GM18511 (cell line): ENCODE measurements around the gene CD79B.
A peak's percentile ranks its signal among the peaks of the same experiment; 100 is the strongest.

Experiments used
- ATAC-seq: cut with Tn5 transposase; IDR thresholded peaks from one replicate; pipeline ENCODE4 v1.9.1; 2021; ENCODE audit warnings: mild to moderate bottlenecking, moderate library complexity; ENCODE audit not compliant: unreplicated experiment

Gene CD79B

GRCh38 chr17:63954402-63955063, 22.4 kb upstream of the CD79B start:
- peak; percentile 74 for ATAC-seq

- no peak for ATAC-seq
These were observed 19.1 kb upstream of the CD79B start for GRCh38 chr17:63950940-63951907.

DNA sequence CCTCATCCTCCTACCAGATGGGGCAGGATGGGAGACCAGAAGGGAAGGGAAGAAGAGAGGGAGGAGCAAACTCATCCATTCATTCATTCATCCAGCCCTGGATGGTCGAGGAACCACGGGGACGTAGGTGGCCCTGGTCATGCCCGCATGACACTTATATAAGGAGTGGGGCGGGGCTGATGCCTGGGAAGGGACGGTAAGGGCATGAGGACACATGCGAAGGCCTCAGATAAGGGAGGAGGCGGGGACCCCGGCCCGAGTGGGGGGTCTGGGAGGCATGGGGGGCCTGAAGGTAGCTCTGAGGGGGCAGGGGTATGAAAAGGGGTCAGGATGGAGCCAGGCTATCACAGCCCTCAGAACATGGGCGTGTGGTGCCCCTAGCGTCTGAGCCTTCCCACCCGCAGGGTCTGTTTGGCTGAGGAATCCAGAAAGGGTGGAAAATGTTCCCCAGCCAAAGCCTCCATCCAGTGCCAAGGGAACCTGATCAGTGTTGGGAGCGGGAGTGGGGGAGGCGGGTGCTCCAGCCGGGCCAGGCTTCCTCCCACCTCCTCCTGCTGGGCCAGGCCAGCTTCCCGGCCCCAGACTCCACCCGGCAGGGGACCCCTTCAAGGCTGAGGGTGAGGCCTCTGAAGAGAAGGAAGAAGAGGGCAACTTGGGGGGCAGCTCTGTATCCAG, 17.6 kb upstream of the CD79B start:
- ATAC-seq, result no peak

- no peak for ATAC-seq
These were observed 16.4 kb upstream of the CD79B start for GRCh38 chr17:63948521-63948920.

- no peak for ATAC-seq
These were observed 15.7 kb upstream of the CD79B start for GRCh38 chr17:63947711-63948330.

- ATAC-seq, result peak; percentile 71
These were observed 14.6 kb upstream of the CD79B start for GRCh38 chr17:63946440-63947363.

DNA sequence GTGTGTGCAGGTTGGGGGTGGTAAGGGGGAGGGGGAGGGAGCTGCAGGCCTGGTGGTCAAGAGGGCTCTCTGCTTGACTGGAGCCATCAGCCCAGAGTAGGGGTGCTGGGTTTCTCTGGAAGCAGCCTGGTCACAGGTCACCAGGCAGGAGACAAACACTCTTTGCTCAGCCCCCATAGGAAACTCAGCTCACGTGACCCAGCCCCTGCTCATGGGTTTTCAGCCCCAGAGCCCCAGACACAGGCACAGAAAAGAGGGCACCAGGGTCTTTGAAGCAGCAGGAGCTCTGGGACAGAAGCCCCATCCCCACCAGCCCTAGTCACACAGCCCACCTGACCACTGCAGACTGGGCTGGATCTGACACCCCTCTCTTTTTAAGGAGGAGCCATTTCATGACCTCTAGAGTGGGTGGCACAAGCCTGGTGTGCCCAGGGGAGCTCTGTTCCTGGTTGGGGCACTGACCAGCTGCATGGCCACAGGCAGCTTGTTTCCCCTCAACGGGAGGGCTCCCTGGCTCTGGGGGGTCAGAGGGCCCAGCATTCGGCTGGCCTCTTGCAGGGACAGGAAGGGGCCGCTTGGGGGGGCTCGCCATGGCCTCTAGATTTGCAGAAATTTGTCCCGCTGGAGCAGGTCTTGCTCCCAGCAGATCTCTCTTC, 13.8 kb upstream of the CD79B start:
- peak; percentile 59 for ATAC-seq

GRCh38 chr17:63944736-63945499, 12.8 kb upstream of the CD79B start:
- no peak for ATAC-seq

- no peak for ATAC-seq
These were observed 11.6 kb upstream of the CD79B start for GRCh38 chr17:63943745-63944144.

GRCh38 chr17:63942309-63942985, 10.3 kb upstream of the CD79B start:
- ATAC-seq, result no peak

DNA sequence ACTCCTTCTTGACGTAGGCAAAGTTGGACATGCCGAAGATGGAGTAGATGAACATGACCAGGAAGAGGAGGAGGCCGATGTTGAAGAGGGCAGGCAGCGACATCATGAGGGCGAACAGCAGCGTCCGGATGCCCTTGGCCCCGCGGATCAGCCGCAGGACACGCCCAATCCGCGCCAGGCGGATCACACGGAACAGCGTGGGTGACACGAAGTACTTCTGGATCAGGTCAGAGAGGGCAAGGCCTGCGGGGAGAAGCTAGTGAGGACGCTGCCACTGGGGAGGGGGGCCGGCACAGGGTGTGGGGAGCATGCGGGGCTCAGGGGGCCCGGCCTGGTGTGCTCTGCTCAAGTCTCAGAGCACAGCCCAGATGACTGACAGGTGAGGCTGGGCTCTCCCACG, 9.6 kb upstream of the CD79B start:
- ATAC-seq, result no peak

DNA sequence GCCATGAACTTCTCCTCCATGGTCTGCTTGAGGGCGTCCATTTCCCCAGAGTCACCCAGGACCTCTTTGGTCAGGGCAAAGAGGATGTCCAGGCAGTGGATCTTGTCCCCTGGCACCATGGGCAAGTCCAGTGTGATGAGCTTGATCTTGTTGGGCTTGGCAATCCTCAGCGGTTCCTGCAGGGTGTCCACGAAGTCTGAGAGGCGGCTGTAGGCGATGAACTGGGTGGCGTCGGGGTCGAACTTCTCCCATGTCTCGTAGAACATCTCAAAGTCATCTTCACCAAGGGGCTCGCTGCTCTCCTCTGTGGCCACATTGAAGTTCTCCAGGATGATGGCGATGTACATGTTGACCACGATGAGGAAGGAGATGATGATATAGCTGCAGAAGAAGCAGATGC, 9.0 kb upstream of the CD79B start:
- ATAC-seq, result no peak

- no peak for ATAC-seq
These were observed 8.5 kb upstream of the CD79B start for GRCh38 chr17:63940584-63940983.

- no peak for ATAC-seq
These were observed 7.8 kb upstream of the CD79B start for GRCh38 chr17:63939884-63940283.

- no peak for ATAC-seq
These were observed 7.3 kb upstream of the CD79B start for GRCh38 chr17:63939401-63939800.

DNA sequence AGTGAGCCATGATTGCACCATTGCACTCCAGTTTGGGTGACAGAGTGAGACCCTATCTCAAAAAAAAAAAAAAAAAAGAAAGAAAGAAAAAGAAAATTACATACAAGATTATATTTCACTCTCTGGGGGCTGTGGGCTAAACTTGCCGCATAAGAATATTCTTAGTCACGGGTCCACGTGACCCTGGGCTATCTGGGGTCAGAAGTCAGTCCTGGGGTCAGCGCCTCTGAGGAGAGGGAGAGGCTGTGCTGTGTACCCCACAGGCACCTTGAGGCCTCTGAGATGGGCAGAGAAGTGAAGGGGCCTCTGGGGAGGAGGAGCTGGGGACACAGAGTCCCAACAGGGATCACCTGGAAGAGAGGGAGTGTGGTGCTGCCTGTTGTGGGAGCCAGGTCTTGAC, 5.8 kb upstream of the CD79B start:
- ATAC-seq, result no peak

GRCh38 chr17:63937319-63937718, 5.2 kb upstream of the CD79B start:
- ATAC-seq, result no peak
